ENCODE measurements around the gene MEF2D.

The MEF2D gene

DNA sequence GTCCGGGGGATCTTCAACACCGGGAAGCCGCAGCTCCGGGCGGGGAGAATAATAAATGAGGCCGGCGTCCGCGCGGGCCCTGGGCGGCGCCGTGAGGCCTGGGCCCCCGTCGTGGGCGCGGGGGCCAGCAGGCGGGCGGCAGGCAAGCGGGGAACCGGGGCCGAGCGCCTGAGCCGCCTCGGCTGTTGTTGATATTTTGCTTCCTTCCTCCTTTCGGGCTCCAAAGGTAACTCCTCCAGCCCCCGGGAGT, at the start of gene MEF2D:
MEF2D (minus strand) TSS at position 233 of the 250 bp plus-strand sequence. CDS start 17,483 bp downstream, outside the sequence.
- ATAC-seq, result no peak
- TF ChIP-seq TOX (CRISPR knock-in tag; IDR thresholded peaks at IDR 0.05; ENCODE audit: borderline replicate concordance) (no peak), POU6F1 (CRISPR knock-in tag; IDR thresholded peaks at IDR 0.05; ENCODE audit: borderline replicate concordance, low read depth) (no peak), PPARA (CRISPR knock-in tag; IDR thresholded peaks at IDR 0.05; ENCODE audit: borderline replicate concordance) (no peak), CSDC2 (CRISPR knock-in tag; IDR thresholded peaks at IDR 0.05) (no peak), ZNF70 (CRISPR knock-in tag; IDR thresholded peaks at IDR 0.05) (no peak), CSRNP3 (CRISPR knock-in tag; IDR thresholded peaks at IDR 0.05) (no peak), GLIS3 (CRISPR knock-in tag; IDR thresholded peaks at IDR 0.05) (no peak), ESRRG (CRISPR knock-in tag; IDR thresholded peaks at IDR 0.05) (no peak), RARB (CRISPR knock-in tag; IDR thresholded peaks at IDR 0.05) (no peak), ARNTL (CRISPR knock-in tag; IDR thresholded peaks at IDR 0.05; ENCODE audit: borderline replicate concordance, low read depth) (no peak), TCF4 (CRISPR knock-in tag; IDR thresholded peaks at IDR 0.05; ENCODE audit: borderline replicate concordance) (no peak)
- TF ChIP-seq, protein P1, sequence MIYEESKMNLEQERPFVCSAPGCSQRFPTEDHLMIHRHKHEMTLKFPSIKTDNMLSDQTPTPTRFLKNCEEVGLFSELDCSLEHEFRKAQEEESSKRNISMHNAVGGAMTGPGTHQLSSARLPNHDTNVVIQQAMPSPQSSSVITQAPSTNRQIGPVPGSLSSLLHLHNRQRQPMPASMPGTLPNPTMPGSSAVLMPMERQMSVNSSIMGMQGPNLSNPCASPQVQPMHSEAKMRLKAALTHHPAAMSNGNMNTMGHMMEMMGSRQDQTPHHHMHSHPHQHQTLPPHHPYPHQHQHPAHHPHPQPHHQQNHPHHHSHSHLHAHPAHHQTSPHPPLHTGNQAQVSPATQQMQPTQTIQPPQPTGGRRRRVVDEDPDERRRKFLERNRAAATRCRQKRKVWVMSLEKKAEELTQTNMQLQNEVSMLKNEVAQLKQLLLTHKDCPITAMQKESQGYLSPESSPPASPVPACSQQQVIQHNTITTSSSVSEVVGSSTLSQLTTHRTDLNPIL (CRISPR knock-in tag; IDR thresholded peaks at IDR 0.05; ENCODE audit: low read depth), result no peak
- TF ChIP-seq, protein P2, sequence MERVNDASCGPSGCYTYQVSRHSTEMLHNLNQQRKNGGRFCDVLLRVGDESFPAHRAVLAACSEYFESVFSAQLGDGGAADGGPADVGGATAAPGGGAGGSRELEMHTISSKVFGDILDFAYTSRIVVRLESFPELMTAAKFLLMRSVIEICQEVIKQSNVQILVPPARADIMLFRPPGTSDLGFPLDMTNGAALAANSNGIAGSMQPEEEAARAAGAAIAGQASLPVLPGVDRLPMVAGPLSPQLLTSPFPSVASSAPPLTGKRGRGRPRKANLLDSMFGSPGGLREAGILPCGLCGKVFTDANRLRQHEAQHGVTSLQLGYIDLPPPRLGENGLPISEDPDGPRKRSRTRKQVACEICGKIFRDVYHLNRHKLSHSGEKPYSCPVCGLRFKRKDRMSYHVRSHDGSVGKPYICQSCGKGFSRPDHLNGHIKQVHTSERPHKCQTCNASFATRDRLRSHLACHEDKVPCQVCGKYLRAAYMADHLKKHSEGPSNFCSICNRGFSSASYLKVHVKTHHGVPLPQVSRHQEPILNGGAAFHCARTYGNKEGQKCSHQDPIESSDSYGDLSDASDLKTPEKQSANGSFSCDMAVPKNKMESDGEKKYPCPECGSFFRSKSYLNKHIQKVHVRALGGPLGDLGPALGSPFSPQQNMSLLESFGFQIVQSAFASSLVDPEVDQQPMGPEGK (CRISPR knock-in tag; IDR thresholded peaks at IDR 0.05; ENCODE audit: borderline replicate concordance), result no peak
- TF ChIP-seq, protein P3, sequence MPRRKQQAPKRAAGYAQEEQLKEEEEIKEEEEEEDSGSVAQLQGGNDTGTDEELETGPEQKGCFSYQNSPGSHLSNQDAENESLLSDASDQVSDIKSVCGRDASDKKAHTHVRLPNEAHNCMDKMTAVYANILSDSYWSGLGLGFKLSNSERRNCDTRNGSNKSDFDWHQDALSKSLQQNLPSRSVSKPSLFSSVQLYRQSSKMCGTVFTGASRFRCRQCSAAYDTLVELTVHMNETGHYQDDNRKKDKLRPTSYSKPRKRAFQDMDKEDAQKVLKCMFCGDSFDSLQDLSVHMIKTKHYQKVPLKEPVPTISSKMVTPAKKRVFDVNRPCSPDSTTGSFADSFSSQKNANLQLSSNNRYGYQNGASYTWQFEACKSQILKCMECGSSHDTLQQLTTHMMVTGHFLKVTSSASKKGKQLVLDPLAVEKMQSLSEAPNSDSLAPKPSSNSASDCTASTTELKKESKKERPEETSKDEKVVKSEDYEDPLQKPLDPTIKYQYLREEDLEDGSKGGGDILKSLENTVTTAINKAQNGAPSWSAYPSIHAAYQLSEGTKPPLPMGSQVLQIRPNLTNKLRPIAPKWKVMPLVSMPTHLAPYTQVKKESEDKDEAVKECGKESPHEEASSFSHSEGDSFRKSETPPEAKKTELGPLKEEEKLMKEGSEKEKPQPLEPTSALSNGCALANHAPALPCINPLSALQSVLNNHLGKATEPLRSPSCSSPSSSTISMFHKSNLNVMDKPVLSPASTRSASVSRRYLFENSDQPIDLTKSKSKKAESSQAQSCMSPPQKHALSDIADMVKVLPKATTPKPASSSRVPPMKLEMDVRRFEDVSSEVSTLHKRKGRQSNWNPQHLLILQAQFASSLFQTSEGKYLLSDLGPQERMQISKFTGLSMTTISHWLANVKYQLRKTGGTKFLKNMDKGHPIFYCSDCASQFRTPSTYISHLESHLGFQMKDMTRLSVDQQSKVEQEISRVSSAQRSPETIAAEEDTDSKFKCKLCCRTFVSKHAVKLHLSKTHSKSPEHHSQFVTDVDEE (CRISPR knock-in tag; IDR thresholded peaks at IDR 0.05), result no peak

DNA sequence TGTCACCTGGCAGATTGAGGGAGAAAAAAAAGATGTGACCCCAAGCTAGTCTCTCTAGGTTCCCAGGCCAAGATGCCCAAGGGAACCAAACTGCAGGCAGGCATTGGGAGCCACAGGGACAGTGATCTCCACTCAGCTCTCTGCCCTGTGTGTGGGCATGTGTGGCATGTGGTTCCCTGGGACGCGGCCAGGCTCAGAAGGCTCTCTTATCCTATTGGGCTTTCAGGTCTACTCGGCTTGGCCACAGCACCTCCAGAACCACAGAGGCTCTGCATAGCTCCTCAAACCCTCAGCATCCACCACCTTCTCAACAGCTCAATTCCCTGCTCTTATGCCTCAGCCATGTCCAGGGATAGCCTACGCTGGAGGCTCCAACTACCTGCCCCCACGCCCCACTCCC, 49.8 kb upstream of the MEF2D start:
- TF ChIP-seq ZNF8 (CRISPR knock-in tag; IDR thresholded peaks at IDR 0.05), result no peak
- no peak for TF ChIP-seq ZNF70 (CRISPR knock-in tag; IDR thresholded peaks at IDR 0.05)
- TF ChIP-seq CSDC2 (CRISPR knock-in tag; IDR thresholded peaks at IDR 0.05), result no peak
- no peak for TF ChIP-seq SNAI2 (CRISPR knock-in tag; IDR thresholded peaks at IDR 0.05)
- TF ChIP-seq, protein P2 (CRISPR knock-in tag; IDR thresholded peaks at IDR 0.05; ENCODE audit: borderline replicate concordance), result no peak
- no peak for TF ChIP-seq ZFP30 (CRISPR knock-in tag; IDR thresholded peaks at IDR 0.05)
- TF ChIP-seq, protein P1 (CRISPR knock-in tag; IDR thresholded peaks at IDR 0.05; ENCODE audit: low read depth), result no peak
- TF ChIP-seq BACH2 (CRISPR knock-in tag; IDR thresholded peaks at IDR 0.05; ENCODE audit: borderline replicate concordance), result no peak
- TF ChIP-seq PPARA (CRISPR knock-in tag; IDR thresholded peaks at IDR 0.05; ENCODE audit: borderline replicate concordance), result no peak
- TF ChIP-seq GLIS3 (CRISPR knock-in tag; IDR thresholded peaks at IDR 0.05), result no peak
- TF ChIP-seq ZFP3 (CRISPR knock-in tag; IDR thresholded peaks at IDR 0.05), result no peak
- TF ChIP-seq, protein P3 (CRISPR knock-in tag; IDR thresholded peaks at IDR 0.05), result no peak

More for the DNA sequence above, 49.8 kb upstream of the MEF2D start:
- ATAC-seq, result no peak
